Esophagus squamous epithelium (tissue), 5 donors: Measurements from ENCODE around the gene FAM216B. TPM values are rescaled to one million over a fixed set of nuclear protein-coding genes. Genes with fewer than 3 reads are reported as not detected.

Experiments used
- DNase-seq: peaks from one replicate; lab custom pipeline; 2025; lab: John Stamatoyannopoulos, UW
- H3K27ac ChIP-seq, 4 donors: fragments of 200-600 bp; sonication (generic); one replicate each; pipeline ENCODE4 v1.5.1; 2016 to 2019; ENCODE audit warnings: mild to moderate bottlenecking in 1 of 4
- H3K27me3 ChIP-seq, 4 donors: fragments of 200-600 bp; sonication (generic); 1 replicate in 3 of 4; 2 replicates in 1 of 4; pipeline versions ENCODE4 v1.5.1 to v1.6.0; 2017 to 2021; ENCODE audit warnings: antibody characterized with exemption in 1 of 4
- H3K36me3 ChIP-seq, 3 donors: fragments of 200-600 bp; sonication (generic); one replicate each; pipeline ENCODE4 v1.5.1; 2016 to 2019
- H3K4me1 ChIP-seq, 3 donors: fragments of 200-600 bp; sonication (generic); one replicate each; pipeline ENCODE4 v1.5.1; 2017 to 2019
- H3K4me3 ChIP-seq, 4 donors: fragments of 200-600 bp; sonication (generic); 1 replicate in 3 of 4; 2 replicates in 1 of 4; pipeline ENCODE4 v1.5.1; 2016 to 2019; ENCODE audit warnings: mild to moderate bottlenecking in 2 of 4, moderate library complexity in 1 of 4
- H3K9me3 ChIP-seq, 3 donors: fragments of 200-600 bp; sonication (generic); one replicate each; pipeline ENCODE4 v1.5.1; 2016 to 2019
- CTCF ChIP-seq, 6 experiments: fragments of 450-650 bp in 4 of 6; fragments of 200-600 bp in 2 of 6; sonication (generic) in 2 of 6; IDR thresholded peaks; one replicate each; pipeline ENCODE4 v1.5.1; 2016 to 2019; ENCODE audit warnings: antibody characterized with exemption in 6 of 6, mild to moderate bottlenecking in 4 of 6, moderate library complexity in 4 of 6
- POLR2A ChIP-seq, 4 donors: fragments of 450-650 bp; IDR thresholded peaks; one replicate each; pipeline ENCODE4 v1.6.1; 2017; ENCODE audit warnings: antibody characterized with exemption in 4 of 4, mild to moderate bottlenecking in 4 of 4, moderate library complexity in 3 of 4
- WGBS, 2 donors: methylation state at CpG; one replicate each; pipeline ENCODE4 v1.1.5; 2018; 5-methylcytosine and 5-hydroxymethylcytosine counted together
- intact Hi-C: fragments of 100-400 bp; cut with DNase I; formaldehyde crosslinking; loops from one replicate; pipeline ENCODE4 v1.15.0; 2022
- total RNA-seq, 4 donors: library from RNA; depleted of rRNA; stranded (reverse); fragments of >200 nt; gene quantifications; one replicate each; pipeline ENCODE4 v1.1.0, GENCODE V29; 2016
- donor health status: DM: yes; HTN: yes; CAD: no.

FAM216B gene
- total RNA-seq, 4 donors from 2014 or later, result not detected

- Histone ChIP-seq H3K27ac (no peak overlapping the region), H3K36me3 (no peaks in the 10 kb centered on the region), H3K4me3 (no peak overlapping the region), H3K9me3 (no peaks in the 10 kb centered on the region), H3K4me1 (no peaks in the 10 kb centered on the region), H3K27me3 (no peaks in the 10 kb centered on the region)
- no peak for DNase-seq
- no peak for TF ChIP-seq POLR2A (IDR thresholded peaks at IDR 0.05)
- no peak for TF ChIP-seq CTCF (IDR thresholded peaks at IDR 0.05)
- 78 to 83% methylated on average over 5 of the region's 5 CpGs for WGBS, 2 donors
- intact Hi-C loops, result no loop called here
These were observed 13.3 kb downstream of the FAM216B start for GRCh38 chr13:42794577-42795275.

GRCh38 chr13:42795666-42796065 is 14.3 kb downstream of the FAM216B start:
- H3K9me3 ChIP-seq, result no peaks in the 10 kb centered on the region
- no peaks in the 10 kb centered on the region for H3K4me1 ChIP-seq
- no peak for DNase-seq
- H3K27me3 ChIP-seq, result no peaks in the 10 kb centered on the region
- H3K4me3 ChIP-seq, result no peak overlapping the region
- no peaks in the 10 kb centered on the region for H3K36me3 ChIP-seq
- WGBS, 2 donors, result 71 to 97% methylated on average over 2 of the region's 2 CpGs
- intact Hi-C loops, result no loop called here
- no peak for TF ChIP-seq CTCF (IDR thresholded peaks at IDR 0.05)
- no peak overlapping the region for H3K27ac ChIP-seq

GRCh38 chr13:42796747-42797356 is 15.5 kb downstream of the FAM216B start:
- no peaks in the 10 kb centered on the region for H3K4me1 ChIP-seq
- H3K27me3 ChIP-seq, result no peaks in the 10 kb centered on the region
- intact Hi-C loops, result no loop called here
- DNase-seq, result no peak
- WGBS, 2 donors, result 66 to 84% methylated on average over 7 of the region's 7 CpGs
- no peak overlapping the region for H3K4me3 ChIP-seq
- H3K9me3 ChIP-seq, result no peaks in the 10 kb centered on the region
- no peak overlapping the region for H3K27ac ChIP-seq
- no peaks in the 10 kb centered on the region for H3K36me3 ChIP-seq
- TF ChIP-seq POLR2A (IDR thresholded peaks at IDR 0.05), result no peak
- TF ChIP-seq CTCF (IDR thresholded peaks at IDR 0.05), result no peak

- intact Hi-C loops, result no loop called here
These were observed 16.7 kb downstream of the FAM216B start for GRCh38 chr13:42798118-42798517.

More at GRCh38 chr13:42798118-42798517, 16.7 kb downstream of the FAM216B start:
- Histone ChIP-seq H3K4me1 (no peaks in the 10 kb centered on the region), H3K9me3 (no peaks in the 10 kb centered on the region), H3K4me3 (no peak overlapping the region), H3K27ac (no peak overlapping the region), H3K27me3 (no peaks in the 10 kb centered on the region), H3K36me3 (no peaks in the 10 kb centered on the region)
- TF ChIP-seq CTCF (IDR thresholded peaks at IDR 0.05), result no peak
- no peak for TF ChIP-seq POLR2A (IDR thresholded peaks at IDR 0.05)
- 52 to 56% methylated on average over 6 of the region's 6 CpGs for WGBS, 2 donors
- DNase-seq, result no peak
